ENCODE data around the gene ARRDC3.
A peak's percentile ranks its signal among the peaks of the same experiment; 100 is the strongest.

The ARRDC3 gene

GRCh38 chr5:91384671-91385430, 1.7 kb upstream of the ARRDC3 start:
- DNase-seq (ENCODE audit: low read depth): no peak

- DNase-seq (ENCODE audit: low read depth): no peak
Measured at GRCh38 chr5:91383956-91384300, 811 bp upstream of the ARRDC3 start.

- DNase-seq (ENCODE audit: low read depth): peak; percentile 4
Measured at GRCh38 chr5:91382530-91383026, 539 bp downstream of the ARRDC3 start.

GRCh38 chr5:91381774-91382359, 1.2 kb downstream of the ARRDC3 start:
- peak; percentile 61 for DNase-seq (ENCODE audit: low read depth)

- DNase-seq (ENCODE audit: low read depth): no peak
Measured at GRCh38 chr5:91381239-91381773, 1.8 kb downstream of the ARRDC3 start.

GRCh38 chr5:91380491-91381238, 2.5 kb downstream of the ARRDC3 start:
- DNase-seq (ENCODE audit: low read depth): peak; percentile 98

- DNase-seq (ENCODE audit: low read depth): peak; percentile 94
Measured at GRCh38 chr5:91379914-91380490, 3.1 kb downstream of the ARRDC3 start.

- DNase-seq (ENCODE audit: low read depth): no peak
Measured at GRCh38 chr5:91379246-91379913, 3.7 kb downstream of the ARRDC3 start.

- DNase-seq (ENCODE audit: low read depth): no peak
Measured at GRCh38 chr5:91378752-91379211, 4.3 kb downstream of the ARRDC3 start.

GRCh38 chr5:91374893-91375520, 8.1 kb downstream of the ARRDC3 start:
- DNase-seq (ENCODE audit: low read depth): no peak

GRCh38 chr5:91373600-91373999, 9.5 kb downstream of the ARRDC3 start:
- DNase-seq (ENCODE audit: low read depth): no peak

GRCh38 chr5:91373006-91373405, 10.1 kb downstream of the ARRDC3 start:
- DNase-seq (ENCODE audit: low read depth): no peak

GRCh38 chr5:91369480-91369879, 13.6 kb downstream of the ARRDC3 start:
- DNase-seq (ENCODE audit: low read depth): no peak

GRCh38 chr5:91367908-91368648, 15.0 kb downstream of the ARRDC3 start:
- no peak for DNase-seq (ENCODE audit: low read depth)

- no peak for DNase-seq (ENCODE audit: low read depth)
Measured at GRCh38 chr5:91367344-91367743, 15.8 kb downstream of the ARRDC3 start.

- no peak for DNase-seq (ENCODE audit: low read depth)
Measured at GRCh38 chr5:91366551-91366950, 16.6 kb downstream of the ARRDC3 start.

GRCh38 chr5:91365498-91365897, 17.6 kb downstream of the ARRDC3 start:
- DNase-seq (ENCODE audit: low read depth): no peak

GRCh38 chr5:91362935-91363334, 20.2 kb downstream of the ARRDC3 start:
- DNase-seq (ENCODE audit: low read depth): no peak

GRCh38 chr5:91361790-91362189, 21.3 kb downstream of the ARRDC3 start:
- no peak for DNase-seq (ENCODE audit: low read depth)

GRCh38 chr5:91361055-91361701, 21.9 kb downstream of the ARRDC3 start:
- no peak for DNase-seq (ENCODE audit: low read depth)
